Esophagus muscularis mucosa (tissue), 4 donors: ENCODE measurements around the gene ASB1. TPM values are rescaled to one million over a fixed set of nuclear protein-coding genes. Genes with fewer than 3 reads are reported as not detected.

Source experiments
- DNase-seq: peaks from one replicate; pipeline ENCODE4 v3.0.0-alpha.2; 2017; ENCODE audit errors: extremely low spot score
- H3K27ac ChIP-seq, 4 donors: fragments of 200-600 bp; sonication (generic); replicated peaks in 1 of 4; 1 replicate in 3 of 4; 2 replicates in 1 of 4; pipeline ENCODE4 v1.5.1; 2016 to 2019; ENCODE audit warnings: mild to moderate bottlenecking in 1 of 4
- H3K27me3 ChIP-seq, 4 donors: fragments of 200-600 bp; sonication (generic); one replicate each; pipeline versions ENCODE4 v1.5.1 to v1.6.0; 2016 to 2019
- H3K36me3 ChIP-seq, 4 donors: fragments of 200-600 bp; sonication (generic); one replicate each; pipeline ENCODE4 v1.5.1; 2016 to 2019
- H3K4me1 ChIP-seq, 4 donors: fragments of 200-600 bp; sonication (generic); one replicate each; pipeline ENCODE4 v1.5.1; 2016 to 2019
- H3K4me3 ChIP-seq, 4 donors: fragments of 200-600 bp; sonication (generic); 1 replicate in 2 of 4; 2 replicates in 2 of 4; pipeline ENCODE4 v1.5.1; 2016 to 2019; ENCODE audit warnings: mild to moderate bottlenecking in 4 of 4, moderate library complexity in 1 of 4
- H3K9me3 ChIP-seq, 4 donors: fragments of 200-600 bp; sonication (generic); 1 replicate in 3 of 4; 2 replicates in 1 of 4; pipeline ENCODE4 v1.5.1; 2016 to 2019
- EP300 ChIP-seq: sonication (generic); formaldehyde crosslinking; IDR thresholded peaks from one replicate; pipeline ENCODE4 v1.6.1; 2017; ENCODE audit warnings: antibody characterized with exemption
- POLR2A ChIP-seq: fragments of 450-650 bp; IDR thresholded peaks from one replicate; pipeline ENCODE4 v1.6.1; 2017; ENCODE audit warnings: antibody characterized with exemption, moderate library complexity, mild to moderate bottlenecking, low read depth
- POLR2AphosphoS5 ChIP-seq, 2 donors: sonication (generic); formaldehyde crosslinking; IDR thresholded peaks; one replicate each; pipeline ENCODE4 v1.6.1; 2017; ENCODE audit warnings: antibody characterized with exemption in 2 of 2
- WGBS: methylation state at CpG from one replicate; pipeline ENCODE4 v1.1.5; 2018; 5-methylcytosine and 5-hydroxymethylcytosine counted together
- intact Hi-C: fragments of 100-400 bp; cut with DNase I; formaldehyde crosslinking; loops from one replicate; pipeline ENCODE4 v1.15.1; 2023
- total RNA-seq, 4 donors: library from RNA; depleted of rRNA; stranded (reverse); fragments of >200 nt; gene quantifications; one replicate each; pipeline versions ENCODE4 v1.1.0 to v1.2.1, GENCODE V29; 2016
- TF ChIP-seq, protein P1 (sequence below), 3 experiments: fragments of 200-600 bp in 2 of 3; fragments of 450-650 bp in 1 of 3; sonication (generic) in 2 of 3; IDR thresholded peaks; one replicate each; pipeline ENCODE4 v1.5.1; 2017 to 2019; ENCODE audit warnings: antibody characterized with exemption in 3 of 3, mild to moderate bottlenecking in 2 of 3, moderate library complexity in 1 of 3

ASB1 gene
- total RNA-seq, 4 donors from 2014 or later, result 19.9 to 42.1 (median 33.9) TPM

DNA sequence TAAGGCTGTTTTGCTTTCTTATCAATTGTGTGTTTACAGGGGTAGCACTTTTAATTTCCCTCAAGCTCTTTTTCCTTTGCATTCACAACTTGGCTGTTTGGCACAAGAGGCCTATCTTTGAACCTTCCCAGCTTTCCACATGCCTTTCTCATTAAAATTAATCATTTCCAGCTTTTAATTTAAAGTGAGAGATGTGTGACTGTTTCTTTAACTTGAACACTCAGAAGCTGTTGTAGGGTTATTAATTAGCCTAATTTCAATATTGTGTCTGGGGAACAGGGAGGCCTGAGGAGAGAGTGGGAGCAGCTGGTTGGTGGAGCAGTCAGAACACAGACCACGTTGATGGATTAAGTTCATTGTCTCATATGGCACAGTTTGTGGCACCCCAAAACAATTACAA lies 4.7 kb downstream of the ASB1 start:
- Histone ChIP-seq H3K4me1 (peaks cover 10 to 36% (median 24%) of the 10 kb centered on the region in 4 donors), H3K4me3 (no peak overlapping the region), H3K36me3 (peaks cover 15 to 38% (median 35%) of the 10 kb centered on the region in 4 donors), H3K27me3 (no peaks in the 10 kb centered on the region), H3K27ac (no peak overlapping the region), H3K9me3 (peaks cover 0 to 10% (median 0%) of the 10 kb centered on the region in 4 donors)
- 57% methylated on average over 1 of the region's 1 CpG for WGBS
- TF ChIP-seq POLR2AphosphoS5 (IDR thresholded peaks at IDR 0.05) (no peak), EP300 (no peak), POLR2A (no peak)
- TF ChIP-seq, protein P1, sequence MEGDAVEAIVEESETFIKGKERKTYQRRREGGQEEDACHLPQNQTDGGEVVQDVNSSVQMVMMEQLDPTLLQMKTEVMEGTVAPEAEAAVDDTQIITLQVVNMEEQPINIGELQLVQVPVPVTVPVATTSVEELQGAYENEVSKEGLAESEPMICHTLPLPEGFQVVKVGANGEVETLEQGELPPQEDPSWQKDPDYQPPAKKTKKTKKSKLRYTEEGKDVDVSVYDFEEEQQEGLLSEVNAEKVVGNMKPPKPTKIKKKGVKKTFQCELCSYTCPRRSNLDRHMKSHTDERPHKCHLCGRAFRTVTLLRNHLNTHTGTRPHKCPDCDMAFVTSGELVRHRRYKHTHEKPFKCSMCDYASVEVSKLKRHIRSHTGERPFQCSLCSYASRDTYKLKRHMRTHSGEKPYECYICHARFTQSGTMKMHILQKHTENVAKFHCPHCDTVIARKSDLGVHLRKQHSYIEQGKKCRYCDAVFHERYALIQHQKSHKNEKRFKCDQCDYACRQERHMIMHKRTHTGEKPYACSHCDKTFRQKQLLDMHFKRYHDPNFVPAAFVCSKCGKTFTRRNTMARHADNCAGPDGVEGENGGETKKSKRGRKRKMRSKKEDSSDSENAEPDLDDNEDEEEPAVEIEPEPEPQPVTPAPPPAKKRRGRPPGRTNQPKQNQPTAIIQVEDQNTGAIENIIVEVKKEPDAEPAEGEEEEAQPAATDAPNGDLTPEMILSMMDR (IDR thresholded peaks at IDR 0.05), result no peak
- DNase-seq, result no peak
- intact Hi-C loops, result no loop called here

DNA sequence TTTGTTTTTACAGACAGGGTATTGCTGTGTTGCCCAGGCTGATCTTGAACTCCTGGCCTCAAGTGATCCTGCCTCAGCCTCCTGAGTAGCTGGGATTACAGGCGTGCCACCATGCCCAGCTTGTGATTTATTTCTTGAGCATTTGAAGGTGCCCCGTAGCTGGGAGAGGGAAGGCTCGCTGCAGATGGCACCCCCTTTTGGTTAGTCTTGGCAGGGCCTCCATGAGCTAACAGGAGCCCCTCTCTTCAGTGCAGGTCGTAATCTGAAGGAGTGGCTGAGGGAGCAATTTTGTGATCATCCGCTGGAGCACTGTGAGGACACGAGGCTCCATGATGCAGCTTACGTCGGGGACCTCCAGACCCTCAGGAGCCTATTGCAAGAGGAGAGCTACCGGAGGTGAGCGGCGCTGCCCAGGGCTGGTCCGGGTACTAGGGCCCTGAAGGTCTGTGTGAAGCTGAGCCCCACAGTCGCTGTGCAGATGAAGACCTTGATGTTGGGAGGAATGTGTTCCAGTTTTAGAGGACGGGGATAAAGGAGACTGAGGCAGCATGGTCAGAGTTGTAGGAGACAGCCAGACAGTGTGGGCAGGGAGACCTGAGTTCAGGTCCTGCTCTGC lies 6.7 kb downstream of the ASB1 start:
- peaks cover 2 to 27% (median 12%) of the 10 kb centered on the region in 4 donors for H3K4me1 ChIP-seq
- TF ChIP-seq EP300 (no peak), POLR2AphosphoS5 (IDR thresholded peaks at IDR 0.05) (no peak), POLR2A (no peak)
- TF ChIP-seq, protein P1 (IDR thresholded peaks at IDR 0.05), result no peak
- 92% methylated on average over 14 of the region's 14 CpGs for WGBS
- H3K36me3 ChIP-seq, result peaks cover 15 to 51% (median 45%) of the 10 kb centered on the region in 4 donors
- no peak overlapping the region for H3K4me3 ChIP-seq
- intact Hi-C loops, result no loop called here
- H3K27ac ChIP-seq, result no peak overlapping the region
- H3K27me3 ChIP-seq, result no peaks in the 10 kb centered on the region
- DNase-seq, result no peak
- H3K9me3 ChIP-seq, result peaks cover 0 to 10% (median 0%) of the 10 kb centered on the region in 4 donors

DNA sequence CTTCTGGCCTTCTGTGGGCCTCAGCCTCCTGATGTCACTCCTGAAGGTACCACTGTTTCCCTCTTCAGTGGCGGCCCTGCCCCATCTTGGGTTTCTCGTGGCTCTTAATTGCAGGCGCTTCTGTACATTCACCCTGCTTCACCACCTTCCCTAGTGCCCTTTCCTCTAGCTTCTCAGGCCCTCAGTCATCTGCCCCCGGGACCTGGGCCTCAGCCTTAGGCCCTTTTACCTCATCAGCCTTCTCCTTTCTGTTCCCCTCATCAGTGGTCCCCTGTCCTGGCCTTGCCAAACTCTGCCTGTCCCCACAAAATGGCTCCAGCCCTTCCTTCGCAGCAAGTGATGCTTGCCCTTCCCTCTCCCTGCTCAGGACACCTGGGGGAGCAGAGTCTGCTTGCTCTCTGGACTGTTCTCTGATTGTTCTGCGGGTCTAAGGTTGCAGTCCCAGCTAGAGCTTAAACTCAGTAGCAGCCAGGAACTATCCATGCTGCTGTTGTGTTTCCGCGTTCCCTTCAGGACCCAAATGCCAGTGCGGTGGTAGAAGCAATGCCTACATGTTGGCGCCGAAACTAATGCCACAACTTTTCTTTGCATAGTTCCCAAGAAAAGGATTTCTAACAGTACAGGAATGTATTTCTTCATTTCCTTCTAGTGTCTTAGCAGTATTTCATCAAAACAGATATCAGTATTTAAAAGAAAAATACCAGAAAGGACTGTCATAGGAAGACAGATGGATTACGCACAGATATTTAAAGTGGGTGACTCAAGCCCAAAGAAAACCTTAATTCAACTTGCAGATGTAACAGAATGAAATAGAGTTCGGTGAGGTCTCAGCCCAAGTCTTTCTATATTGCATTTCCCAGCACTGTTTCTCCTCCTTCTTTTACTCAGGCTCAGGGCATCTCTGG lies 7.5 kb downstream of the ASB1 start:
- H3K36me3 ChIP-seq, result peaks cover 15 to 52% (median 46%) of the 10 kb centered on the region in 4 donors
- WGBS, result 90% methylated on average over 13 of the region's 13 CpGs
- intact Hi-C loops, result no loop called here

DNA sequence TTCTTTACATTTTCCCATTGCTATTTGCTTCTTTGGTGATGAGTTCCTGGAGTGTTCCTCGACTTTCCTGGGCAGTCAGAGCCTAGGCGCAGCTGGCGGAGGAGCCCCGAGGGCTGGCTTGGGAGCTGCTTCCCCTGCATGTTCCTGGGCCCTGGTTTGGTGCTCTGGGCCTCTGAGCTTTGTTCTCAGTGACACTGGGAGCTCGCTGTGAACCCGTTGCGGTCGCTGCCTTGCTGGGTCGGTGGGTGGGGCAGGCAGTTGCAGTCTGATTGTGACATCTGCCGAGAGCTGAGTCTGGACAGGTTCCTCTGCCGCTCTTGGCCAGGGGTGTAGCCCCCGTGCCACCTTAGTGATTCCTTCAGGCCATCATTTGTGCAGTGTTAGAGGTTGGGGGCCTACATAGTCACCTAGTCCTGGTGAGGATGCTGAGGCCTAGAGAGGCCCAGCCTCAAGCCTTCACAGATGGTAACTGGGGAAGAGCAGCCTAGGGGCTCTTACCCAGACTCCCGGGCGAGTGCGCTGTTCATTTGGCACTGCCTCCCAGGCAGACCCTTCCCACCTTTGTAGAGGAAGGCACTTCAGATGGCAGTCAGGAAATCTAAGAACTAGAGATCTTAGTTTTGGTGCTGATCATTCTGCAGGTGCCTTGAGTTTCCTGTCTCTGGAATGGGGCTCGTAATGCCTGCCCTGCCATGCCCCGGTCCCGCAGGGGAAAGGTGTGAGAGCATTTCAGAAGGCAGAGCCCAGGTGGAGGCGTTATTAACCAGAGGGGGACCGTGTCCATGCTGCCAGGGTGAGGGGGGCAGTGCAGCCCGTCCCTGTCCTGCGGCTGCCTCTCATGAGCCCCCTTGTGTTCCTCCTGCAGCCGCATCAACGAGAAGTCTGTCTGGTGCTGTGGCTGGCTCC lies 8.4 kb downstream of the ASB1 start:
- Histone ChIP-seq H3K27ac (no peak overlapping the region), H3K4me1 (peaks cover 7 to 33% (median 14%) of the 10 kb centered on the region in 4 donors), H3K36me3 (peaks cover 15 to 57% (median 46%) of the 10 kb centered on the region in 4 donors), H3K4me3 (no peak overlapping the region), H3K9me3 (peaks cover 0 to 10% (median 0%) of the 10 kb centered on the region in 4 donors), H3K27me3 (no peaks in the 10 kb centered on the region)
- intact Hi-C loops, result no loop called here
- TF ChIP-seq POLR2AphosphoS5 (IDR thresholded peaks at IDR 0.05) (no peak), POLR2A (no peak), EP300 (no peak)
- TF ChIP-seq, protein P1 (IDR thresholded peaks at IDR 0.05), result no peak
- DNase-seq, result no peak
- WGBS, result 92% methylated on average over 12 of the region's 24 CpGs

More for the DNA sequence above, 7.5 kb downstream of the ASB1 start:
- Histone ChIP-seq H3K4me1 (peaks cover 7 to 27% (median 10%) of the 10 kb centered on the region in 4 donors), H3K27me3 (no peaks in the 10 kb centered on the region), H3K4me3 (no peak overlapping the region), H3K27ac (no peak overlapping the region), H3K9me3 (peaks cover 0 to 10% (median 0%) of the 10 kb centered on the region in 4 donors)
- DNase-seq, result no peak
- TF ChIP-seq, protein P1 (IDR thresholded peaks at IDR 0.05), result no peak
- TF ChIP-seq EP300 (no peak), POLR2A (no peak), POLR2AphosphoS5 (IDR thresholded peaks at IDR 0.05) (no peak)
